WI38 (cell line): ENCODE measurements around the gene RNF187.

ENCODE experiments used
- H3K4me3 ChIP-seq: 2 replicates; pipeline ENCODE4 v1.5.1; 2011; ENCODE audit warnings: low read depth, mild to moderate bottlenecking, control low read depth, low read length
- TF ChIP-seq, protein P1 (sequence below): IDR thresholded peaks from 2 replicates; pipeline ENCODE4 v1.5.1; 2012; ENCODE audit warnings: low read depth, mild to moderate bottlenecking, control low read depth, low read length

The RNF187 gene

DNA sequence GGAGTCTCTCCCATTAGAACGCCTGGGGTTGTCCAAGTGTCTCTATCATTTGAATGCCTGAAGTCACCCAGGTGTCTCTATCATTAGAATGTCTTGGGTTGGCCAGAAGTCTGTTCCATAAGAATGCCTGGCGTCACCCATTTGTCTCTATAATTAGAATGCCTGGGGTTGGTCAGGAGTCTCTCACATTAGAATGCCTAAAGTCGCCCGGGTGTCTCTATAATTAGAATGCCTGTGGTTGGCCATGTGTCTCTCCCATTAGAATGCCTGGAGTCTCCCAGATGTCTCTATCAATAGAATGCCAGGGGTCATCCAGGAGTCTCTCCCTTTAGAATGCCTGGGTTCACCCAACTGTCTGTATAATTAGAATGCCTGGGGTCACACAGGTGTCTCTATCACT, 54.5 kb downstream of the RNF187 start:
- no peak overlapping the region for H3K4me3 ChIP-seq
- TF ChIP-seq, protein P1, sequence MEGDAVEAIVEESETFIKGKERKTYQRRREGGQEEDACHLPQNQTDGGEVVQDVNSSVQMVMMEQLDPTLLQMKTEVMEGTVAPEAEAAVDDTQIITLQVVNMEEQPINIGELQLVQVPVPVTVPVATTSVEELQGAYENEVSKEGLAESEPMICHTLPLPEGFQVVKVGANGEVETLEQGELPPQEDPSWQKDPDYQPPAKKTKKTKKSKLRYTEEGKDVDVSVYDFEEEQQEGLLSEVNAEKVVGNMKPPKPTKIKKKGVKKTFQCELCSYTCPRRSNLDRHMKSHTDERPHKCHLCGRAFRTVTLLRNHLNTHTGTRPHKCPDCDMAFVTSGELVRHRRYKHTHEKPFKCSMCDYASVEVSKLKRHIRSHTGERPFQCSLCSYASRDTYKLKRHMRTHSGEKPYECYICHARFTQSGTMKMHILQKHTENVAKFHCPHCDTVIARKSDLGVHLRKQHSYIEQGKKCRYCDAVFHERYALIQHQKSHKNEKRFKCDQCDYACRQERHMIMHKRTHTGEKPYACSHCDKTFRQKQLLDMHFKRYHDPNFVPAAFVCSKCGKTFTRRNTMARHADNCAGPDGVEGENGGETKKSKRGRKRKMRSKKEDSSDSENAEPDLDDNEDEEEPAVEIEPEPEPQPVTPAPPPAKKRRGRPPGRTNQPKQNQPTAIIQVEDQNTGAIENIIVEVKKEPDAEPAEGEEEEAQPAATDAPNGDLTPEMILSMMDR: no peak

DNA sequence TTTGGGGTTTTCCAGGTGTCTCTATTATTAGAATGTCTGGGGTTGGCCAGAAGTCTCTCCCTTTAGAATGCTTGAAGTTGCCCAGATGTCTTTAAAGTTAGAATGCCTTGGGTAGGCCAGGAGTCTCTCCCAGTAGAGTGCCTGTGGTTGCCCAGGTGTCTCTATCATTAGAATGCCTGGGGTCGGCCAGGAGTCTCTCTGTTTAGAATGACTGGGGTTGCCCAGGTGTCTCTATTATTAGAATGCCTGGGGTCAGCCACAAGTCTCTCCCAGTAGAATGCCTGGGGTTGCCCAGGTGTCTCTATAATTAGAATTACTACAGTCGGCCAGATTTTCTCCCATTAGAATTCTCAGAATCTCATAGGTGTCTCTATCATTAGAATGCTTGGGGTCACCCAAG, 55.2 kb downstream of the RNF187 start:
- TF ChIP-seq, protein P1: no peak
- H3K4me3 ChIP-seq: no peak overlapping the region

DNA sequence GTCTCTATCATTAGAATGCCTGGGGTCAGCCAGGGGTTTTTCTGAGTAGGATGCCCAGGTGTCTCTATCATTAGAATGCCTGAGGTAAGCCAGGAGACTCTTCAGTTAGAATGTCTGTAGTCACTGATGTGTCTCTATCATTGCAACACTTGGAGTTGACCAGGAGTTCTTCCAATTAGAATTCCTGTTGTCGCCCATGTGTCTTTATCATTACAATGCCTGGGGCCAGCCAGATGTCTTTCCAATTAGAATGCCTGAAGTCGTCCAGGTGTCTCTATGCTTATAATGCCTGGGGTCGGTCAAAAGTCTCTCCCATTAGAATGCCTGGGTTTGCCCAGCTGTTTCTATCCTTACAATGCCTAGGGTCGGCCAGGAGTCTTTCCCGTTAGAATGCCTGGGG, 55.8 kb downstream of the RNF187 start:
- TF ChIP-seq, protein P1: no peak

DNA sequence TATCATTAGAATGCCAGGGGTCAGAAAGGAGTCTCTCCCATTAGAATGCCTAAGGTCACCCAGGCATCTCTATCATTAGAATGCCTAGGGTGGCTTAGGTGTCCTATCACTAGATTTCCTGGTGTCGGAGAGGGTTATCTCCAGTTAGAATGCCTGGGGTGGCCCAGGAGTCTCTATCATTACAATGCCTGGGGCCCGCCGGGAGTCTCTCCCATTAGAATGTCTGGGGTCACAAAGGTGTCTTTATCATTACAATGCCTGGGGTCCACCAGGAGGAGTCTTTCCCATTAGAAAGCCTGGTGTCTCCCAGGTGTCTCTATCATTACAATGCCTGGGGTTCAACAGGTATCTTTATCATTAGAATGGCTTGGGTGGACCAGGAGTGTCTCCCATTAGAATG, 56.2 kb downstream of the RNF187 start:
- no peak overlapping the region for H3K4me3 ChIP-seq
- TF ChIP-seq, protein P1: no peak

More for the DNA sequence above, 55.8 kb downstream of the RNF187 start:
- no peak overlapping the region for H3K4me3 ChIP-seq

DNA sequence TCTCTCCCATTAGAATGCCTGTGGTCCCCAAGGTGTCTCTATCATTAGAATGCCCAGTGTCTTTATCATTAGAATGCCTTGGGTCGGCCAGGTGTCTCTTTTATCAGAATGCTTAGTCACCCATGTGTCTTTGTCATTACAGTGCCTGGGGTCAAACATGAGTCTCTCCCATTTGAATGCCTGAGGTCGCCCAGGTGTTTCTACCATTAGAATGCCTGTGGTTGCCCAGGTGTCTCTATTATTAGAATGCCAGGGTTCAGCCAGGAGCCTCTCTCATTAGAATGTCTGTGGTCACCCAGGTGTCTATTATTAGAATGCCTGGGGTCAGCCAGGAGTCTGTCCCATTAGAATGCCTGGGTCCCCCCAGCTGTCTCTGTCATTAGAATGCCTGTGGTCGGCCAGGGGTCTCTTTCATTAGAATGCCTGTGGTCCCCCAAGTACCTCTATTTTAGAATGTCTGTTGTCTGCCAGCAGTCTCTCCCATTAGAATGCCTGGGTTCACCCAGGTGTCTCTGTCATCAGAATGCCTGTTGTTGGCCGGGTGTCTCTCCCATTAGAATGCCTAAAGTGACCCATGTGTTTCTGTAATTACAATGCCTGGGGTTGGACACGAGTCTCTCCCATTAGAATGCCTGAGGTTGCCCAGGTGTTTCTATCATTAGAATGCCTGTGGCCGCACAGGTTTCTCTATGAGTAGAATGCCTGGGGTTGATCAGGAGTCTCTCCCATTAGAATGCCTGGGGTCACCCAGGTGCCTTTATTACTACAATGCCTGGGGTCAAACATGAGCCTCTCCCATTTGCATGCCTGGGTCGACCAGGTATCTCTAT, 57.1 kb downstream of the RNF187 start:
- no peak overlapping the region for H3K4me3 ChIP-seq
- TF ChIP-seq, protein P1: no peak

DNA sequence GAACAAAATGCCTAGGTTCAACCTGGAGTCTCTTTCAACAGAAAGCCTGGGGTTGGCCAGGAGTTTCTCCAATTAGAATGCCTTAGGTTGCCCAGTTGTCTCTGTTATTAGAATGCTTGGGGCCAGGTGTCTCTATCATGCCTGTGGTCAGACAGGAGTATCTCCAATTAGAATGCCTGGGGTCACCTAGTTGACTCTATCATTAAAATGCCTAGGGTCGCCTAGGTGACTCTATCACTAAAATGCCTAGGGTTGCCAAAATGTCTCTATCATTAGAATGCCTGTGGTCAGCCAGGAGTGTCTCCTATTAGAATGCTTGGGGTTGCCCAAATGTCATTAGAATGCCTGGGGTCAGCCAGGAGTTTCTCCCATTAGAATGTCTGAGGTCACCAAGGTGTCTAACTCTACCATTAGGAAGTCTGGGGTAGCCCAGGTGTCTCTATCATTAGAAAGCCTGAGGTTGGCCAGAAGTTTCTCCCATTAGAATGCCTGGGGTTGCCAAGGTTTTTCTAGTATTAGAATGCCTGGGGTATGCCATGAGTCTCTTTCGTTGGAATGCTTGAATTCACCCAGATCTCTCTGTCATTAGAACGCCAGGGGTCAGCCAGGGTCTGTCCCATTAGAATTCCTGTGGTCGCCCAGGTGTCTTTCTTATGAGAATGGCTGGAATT, 57.9 kb downstream of the RNF187 start:
- H3K4me3 ChIP-seq: no peak overlapping the region
- TF ChIP-seq, protein P1: no peak
